H1 (cell line): ENCODE results near the gene CSF3. TPM values are rescaled to one million over a fixed set of nuclear protein-coding genes. Genes with fewer than 3 reads are reported as not detected.

Experiments
- CTCF ChIA-PET: fragments of 300-600 bp; sonication (Branson Sonifier 250); formaldehyde crosslinking; loops from one replicate; lab custom pipeline; 2021; ENCODE audit not compliant: partially characterized antibody; lab: Charles Lee
- POLR2A ChIA-PET: fragments of 300-600 bp; sonication (Branson Sonifier 250); formaldehyde crosslinking; loops from one replicate; lab custom pipeline; 2021; ENCODE audit warnings: inconsistent platforms; ENCODE audit not compliant: partially characterized antibody; lab: Charles Lee
- DNase-seq, 2 experiments: peaks; one replicate each; pipeline versions ENCODE4 v3.0.0 to v3.0.0-alpha.2; 2010 to 2022; ENCODE audit warnings: low spot score in 2 of 2, low read depth in 1 of 2, mixed read lengths in 1 of 2
- FAIRE-seq: peaks from 2 replicates; lab custom pipeline; 2011; peaks lifted over from hg19 to GRCh38; lab: Jason Lieb, UNC
- H2AFZ ChIP-seq: 2 replicates; pipeline ENCODE4 v1.8.1; 2012; ENCODE audit warnings: low read length, inconsistent platforms
- H2AK5ac ChIP-seq: 2 replicates; pipeline ENCODE4 v1.6.1; 2013; ENCODE audit warnings: low read depth, low read length
- H2BK120ac ChIP-seq: replicated peaks from 2 replicates; pipeline ENCODE3; 2013; ENCODE audit warnings: low read depth, low read length, inconsistent platforms
- H2BK12ac ChIP-seq: 2 replicates; pipeline ENCODE4 v1.6.1; 2013; ENCODE audit warnings: low read depth, low read length
- H2BK15ac ChIP-seq: 2 replicates; pipeline ENCODE4 v1.6.1; 2013; ENCODE audit warnings: low read length
- H2BK20ac ChIP-seq: 2 replicates; pipeline ENCODE4 v1.6.1; 2013; ENCODE audit warnings: low read length
- H2BK5ac ChIP-seq: 2 replicates; pipeline ENCODE4 v1.6.1; 2013; ENCODE audit warnings: low read depth, low read length
- H3K14ac ChIP-seq: 2 replicates; pipeline ENCODE4 v1.6.1; 2013; ENCODE audit warnings: inconsistent platforms; ENCODE audit not compliant: insufficient read length
- H3K18ac ChIP-seq: 2 replicates; pipeline ENCODE4 v1.6.1; 2013; ENCODE audit warnings: low read length; ENCODE audit errors: extremely low read depth
- H3K23ac ChIP-seq: 2 replicates; pipeline ENCODE4 v1.6.1; 2013; ENCODE audit warnings: inconsistent platforms; ENCODE audit not compliant: insufficient read length
- H3K23me2 ChIP-seq: 2 replicates; pipeline ENCODE4 v1.6.1; 2013; ENCODE audit warnings: low read depth, low read length
- H3K27ac ChIP-seq: 2 replicates; pipeline ENCODE4 v1.6.1; 2011; ENCODE audit warnings: low read depth, low read length, inconsistent platforms
- H3K27me3 ChIP-seq, 4 experiments: replicated peaks in 1 of 4; 1 replicate in 1 of 4; 2 replicates in 3 of 4; pipeline versions ENCODE4 v1.6.1 to v1.8.1; 2011 to 2013; ENCODE audit warnings: low read length in 3 of 4, mild to moderate bottlenecking in 3 of 4, inconsistent platforms in 2 of 4, mixed read lengths in 2 of 4, moderate library complexity in 1 of 4; ENCODE audit not compliant: control insufficient read depth in 3 of 4, insufficient read depth in 3 of 4; ENCODE audit errors: extremely low read depth in 1 of 4
- H3K36me3 ChIP-seq, 4 experiments: 2 replicates each; pipeline versions ENCODE4 v1.6.1 to v1.8.1; 2011 to 2013; ENCODE audit warnings: mild to moderate bottlenecking in 4 of 4, low read length in 3 of 4, moderate library complexity in 2 of 4, control low read depth in 1 of 4, inconsistent platforms in 1 of 4; ENCODE audit not compliant: insufficient read depth in 4 of 4, control insufficient read depth in 2 of 4
- H3K4ac ChIP-seq: replicated peaks from 2 replicates; pipeline ENCODE3; 2013; ENCODE audit warnings: low read length, low read depth, mixed read lengths, inconsistent platforms; ENCODE audit not compliant: insufficient read length
- H3K4me1 ChIP-seq, 4 experiments: replicated peaks in 1 of 4; 1 replicate in 1 of 4; 2 replicates in 3 of 4; pipeline versions ENCODE4 v1.6.1 to v1.8.1; 2011 to 2013; ENCODE audit warnings: low read length in 3 of 4, inconsistent platforms in 2 of 4, mixed read lengths in 1 of 4; ENCODE audit not compliant: insufficient read depth in 4 of 4, control insufficient read depth in 3 of 4
- H3K4me2 ChIP-seq, 2 experiments: 2 replicates each; pipeline versions ENCODE4 v1.6.1 to v1.8.1; 2011 to 2013; ENCODE audit warnings: low read depth in 2 of 2, low read length in 2 of 2, control low read depth in 1 of 2, inconsistent platforms in 1 of 2, mild to moderate bottlenecking in 1 of 2; ENCODE audit not compliant: insufficient read depth in 1 of 2
- H3K4me3 ChIP-seq, 4 experiments: fragments of 200-600, 300-600 bp in 1 of 4; sonication (generic), shearing (Covaris generic), sonication (Bioruptor Twin) in 1 of 4; 2 replicates each; pipeline versions ENCODE4 v1.5.1 to v1.8.1; 2011 to 2016; ENCODE audit warnings: low read length in 4 of 4, low read depth in 3 of 4, control low read depth in 2 of 4, inconsistent platforms in 2 of 4, mild to moderate bottlenecking in 2 of 4, mixed read lengths in 1 of 4, moderate library complexity in 1 of 4; ENCODE audit not compliant: insufficient read depth in 2 of 4; ENCODE audit errors: extremely low read depth in 1 of 4
- H3K56ac ChIP-seq: replicated peaks from 2 replicates; pipeline ENCODE3; 2013; ENCODE audit warnings: low read depth, mild to moderate bottlenecking, mixed read lengths, low read length, inconsistent platforms; ENCODE audit not compliant: insufficient read length
- H3K79me1 ChIP-seq: 2 replicates; pipeline ENCODE4 v1.6.1; 2013; ENCODE audit warnings: low read depth, low read length, control low read depth
- H3K79me2 ChIP-seq, 2 experiments: 2 replicates each; pipeline versions ENCODE4 v1.6.1 to v1.8.1; 2012 to 2013; ENCODE audit warnings: low read length in 2 of 2, mild to moderate bottlenecking in 2 of 2, inconsistent platforms in 1 of 2; ENCODE audit not compliant: insufficient read depth in 2 of 2, control insufficient read depth in 1 of 2
- H3K9ac ChIP-seq, 4 experiments: replicated peaks in 1 of 4; 1 replicate in 1 of 4; 2 replicates in 3 of 4; pipeline versions ENCODE4 v1.6.1 to v1.8.1; 2011 to 2013; ENCODE audit warnings: low read depth in 3 of 4, low read length in 3 of 4, control low read depth in 2 of 4, mild to moderate bottlenecking in 2 of 4, moderate library complexity in 2 of 4, inconsistent platforms in 1 of 4; ENCODE audit errors: extremely low read depth in 1 of 4
- H3K9me3 ChIP-seq, 2 experiments: 2 replicates each; pipeline versions ENCODE4 v1.6.1 to v1.8.1; 2012 to 2013; ENCODE audit warnings: mild to moderate bottlenecking in 2 of 2, moderate library complexity in 2 of 2, control low read depth in 1 of 2, inconsistent platforms in 1 of 2, low read depth in 1 of 2, low read length in 1 of 2, mixed read lengths in 1 of 2; ENCODE audit not compliant: insufficient read depth in 2 of 2
- H4K20me1 ChIP-seq, 2 experiments: replicated peaks in 1 of 2; 2 replicates each; pipeline versions ENCODE3 to v1.8.1; 2011 to 2013; ENCODE audit warnings: inconsistent platforms in 2 of 2, low read length in 2 of 2, mild to moderate bottlenecking in 1 of 2; ENCODE audit not compliant: insufficient read depth in 2 of 2, control insufficient read depth in 1 of 2
- H4K5ac ChIP-seq: 2 replicates; pipeline ENCODE4 v1.6.1; 2013; ENCODE audit warnings: low read length, low read depth, mixed read lengths, inconsistent platforms; ENCODE audit not compliant: insufficient read length
- H4K8ac ChIP-seq: 2 replicates; pipeline ENCODE4 v1.8.0; 2013; ENCODE audit warnings: mild to moderate bottlenecking, moderate library complexity, low read length, inconsistent platforms; ENCODE audit not compliant: insufficient read depth; ENCODE audit errors: extremely low read depth
- H4K91ac ChIP-seq: replicated peaks from 2 replicates; pipeline ENCODE3; 2013; ENCODE audit warnings: low read length, mixed read lengths, inconsistent platforms; ENCODE audit not compliant: insufficient read length
- ASH2L ChIP-seq: fragments of 200-600, 300-600 bp; sonication (generic); IDR thresholded peaks from one replicate; pipeline ENCODE4 v1.7.1; 2017; ENCODE audit warnings: low read length
- CHD1 ChIP-seq: IDR thresholded peaks from 2 replicates; pipeline ENCODE4 v1.6.1; 2012; ENCODE audit warnings: low read depth, low read length, improper control_type of control experiment
- EZH2 ChIP-seq: fragments of 200-600 bp; sonication (generic); IDR thresholded peaks from 2 replicates; pipeline ENCODE4 v1.7.1; 2012; ENCODE audit warnings: low read depth, mild to moderate bottlenecking, moderate library complexity, low read length, inconsistent platforms; ENCODE audit not compliant: severe bottlenecking
- SIN3A ChIP-seq, 2 experiments: IDR thresholded peaks in 1 of 2; conservative IDR thresholded peaks in 1 of 2; 2 replicates each; pipeline ENCODE4 v1.6.1; 2011 to 2012; ENCODE audit warnings: low read length in 2 of 2, improper control_type of control experiment in 1 of 2, low read depth in 1 of 2, mild to moderate bottlenecking in 1 of 2
- SRF ChIP-seq: IDR thresholded peaks from 2 replicates; pipeline ENCODE4 v1.6.1; 2011; ENCODE audit warnings: mild to moderate bottlenecking, low read depth, low read length, moderate library complexity
- ZNF274 ChIP-seq: IDR thresholded peaks from 2 replicates; pipeline ENCODE4 v1.7.0; 2012; ENCODE audit warnings: low read length, borderline replicate concordance; ENCODE audit errors: extremely low read depth
- WGBS, 2 experiments: shearing (Covaris generic) in 1 of 2; methylation state at CpG; one replicate each; pipeline versions ENCODE4 v1.1.6 to v1.1.7; 2013 to 2015; ENCODE audit warnings: low lambda C conversion rate in 2 of 2, mixed read lengths in 2 of 2, inconsistent platforms in 1 of 2, low coverage in 1 of 2, missing lambda C conversion rate in 1 of 2; ENCODE audit not compliant: insufficient replicate concordance in 2 of 2, insufficient coverage in 1 of 2, insufficient read length in 1 of 2; ENCODE audit errors: extremely low coverage in 1 of 2, missing lambda C conversion rate in 1 of 2; 5-methylcytosine and 5-hydroxymethylcytosine counted together
- polyA plus RNA-seq, 7 experiments: library from polyadenylated mRNA; depleted of rRNA in 3 of 7; stranded (reverse) in 5 of 7; unstranded in 2 of 7; fragments of >200 nt in 5 of 7; fragments of 200-250 nt in 2 of 7; gene quantifications; 1 replicate in 5 of 7; 2 replicates in 1 of 7; 4 replicates in 1 of 7; pipeline versions ENCODE4 v1.2.1 to v1.2.3, GENCODE V29; 2011 to 2013; ENCODE audit warnings: missing spikeins in 2 of 7, mixed read lengths in 2 of 7
- total RNA-seq: library from RNA; stranded (reverse); fragmentation: NEBNext Ultra II Directional; extraction: Animal tissue kit (Norgen Biotek cat#: 25700); gene quantifications from 2 replicates; pipeline ENCODE4 v1.2.1, GENCODE V29; 2021
- TF ChIP-seq, protein P1 (sequence below): IDR thresholded peaks from 2 replicates; pipeline ENCODE4 v1.6.1; 2012; ENCODE audit warnings: inconsistent platforms

Gene CSF3
- total and polyA plus RNA-seq, 2 of the 8 experiments (the other 6 are each of a cell fraction or from before 2014, with no cell fraction given), result 0.03 TPM; not detected in 1

DNA sequence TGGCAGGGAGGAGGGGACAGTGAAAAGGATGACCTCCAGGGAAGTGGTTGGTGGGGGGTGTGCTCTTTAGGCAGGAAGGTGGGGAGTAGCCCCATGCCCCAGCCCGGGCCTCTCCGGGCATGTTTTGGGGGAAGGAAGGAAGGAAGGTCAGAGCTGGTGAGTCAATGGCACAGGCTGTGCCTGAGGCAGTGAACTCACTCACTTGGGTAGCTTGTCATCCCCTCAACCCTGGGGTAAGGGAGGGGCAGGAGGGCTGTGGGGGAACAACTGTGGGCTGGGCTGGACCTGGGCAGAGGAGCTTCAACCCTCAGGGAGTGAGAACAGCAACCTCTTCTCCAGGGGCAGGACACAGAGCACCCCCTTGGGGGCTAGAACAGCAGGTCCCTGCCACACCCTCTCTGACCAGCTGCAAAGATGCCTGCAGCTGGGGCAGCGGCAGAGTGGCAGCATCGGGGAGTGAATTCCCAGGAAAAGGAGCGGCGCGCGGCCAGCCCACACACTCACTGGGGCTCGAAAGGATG lies 6.3 kb downstream of the CSF3 start:
- Histone ChIP-seq H3K9ac (no peak overlapping the region), H4K5ac (no peak overlapping the region), H3K4me2 (no peak overlapping the region), H3K9me3 (no peaks in the 10 kb centered on the region), H3K23me2 (no peaks in the 10 kb centered on the region; the same call in 1 of the 2 replicates), H2BK12ac (no peak overlapping the region), H4K20me1 (no peaks in the 10 kb centered on the region), H2BK15ac (no peak overlapping the region), H2AFZ (no peak overlapping the region), H2AK5ac (no peak overlapping the region), H3K18ac (no peak overlapping the region), H3K14ac (no peak overlapping the region), H3K4me1 (peaks cover 0 to 24% (median 16%) of the 10 kb centered on the region in 4 experiments; a peak in 6 of 7 replicates), H4K8ac (no peak overlapping the region), H2BK5ac (no peak overlapping the region), H3K27ac (no peak overlapping the region), H2BK20ac (no peak overlapping the region), H3K56ac (no peak overlapping the region), H3K27me3 (no peaks in the 10 kb centered on the region), H3K4me3 (no peak overlapping the region), H3K36me3 (peaks cover 12 to 29% (median 25%) of the 10 kb centered on the region in 4 experiments), H4K91ac (no peak overlapping the region), H2BK120ac (no peak overlapping the region), H3K79me2 (no peaks in the 10 kb centered on the region), H3K4ac (no peak overlapping the region), H3K79me1 (0 out of 2 replicates have a peak, but pooled peaks cover 2% of the 10 kb centered on the region), H3K23ac (no peak overlapping the region)
- WGBS, 2 experiments, result 95% methylated on average over 9 of the region's 9 CpGs; no CpG with 5 or more reads in 1 of the 2 experiments
- FAIRE-seq (no peak), DNase-seq (no peak)
- no peak for TF ChIP-seq ZNF274
- no peak for TF ChIP-seq SRF
- no peak for TF ChIP-seq SIN3A (conservative IDR thresholded peaks at IDR 0.05 in 1 of 2, IDR thresholded peaks at IDR 0.05 in 1 of 2; ENCODE audit: low read depth in 1 of 2, low read length in 2 of 2)
- no peak for TF ChIP-seq ASH2L
- no peak for TF ChIP-seq CHD1
- TF ChIP-seq, protein P1, sequence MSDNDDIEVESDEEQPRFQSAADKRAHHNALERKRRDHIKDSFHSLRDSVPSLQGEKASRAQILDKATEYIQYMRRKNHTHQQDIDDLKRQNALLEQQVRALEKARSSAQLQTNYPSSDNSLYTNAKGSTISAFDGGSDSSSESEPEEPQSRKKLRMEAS, result no peak
- no peak for TF ChIP-seq EZH2
- CTCF ChIA-PET, result interaction anchor here (0.7 to 29.7 kb wide), 11 partner anchors 10 to 264 kb away, joined by 3 to 876 read pairs (median 5); partner anchors contain the start of genes CSF3, MED24 and THRA
- POLR2A ChIA-PET, result interaction anchor here (0.6 to 1.9 kb wide), 5 partner anchors 8 to 101 kb away, joined by 3 to 6 read pairs (median 4); no protein-coding TSS in a partner anchor
